ENCODE data around the gene MAP7D1. TPM values are rescaled to one million over a fixed set of nuclear protein-coding genes. Genes with fewer than 3 reads are reported as not detected.

Gene MAP7D1
- total RNA-seq, 1 donor from 2014 or later, result 103 TPM

DNA sequence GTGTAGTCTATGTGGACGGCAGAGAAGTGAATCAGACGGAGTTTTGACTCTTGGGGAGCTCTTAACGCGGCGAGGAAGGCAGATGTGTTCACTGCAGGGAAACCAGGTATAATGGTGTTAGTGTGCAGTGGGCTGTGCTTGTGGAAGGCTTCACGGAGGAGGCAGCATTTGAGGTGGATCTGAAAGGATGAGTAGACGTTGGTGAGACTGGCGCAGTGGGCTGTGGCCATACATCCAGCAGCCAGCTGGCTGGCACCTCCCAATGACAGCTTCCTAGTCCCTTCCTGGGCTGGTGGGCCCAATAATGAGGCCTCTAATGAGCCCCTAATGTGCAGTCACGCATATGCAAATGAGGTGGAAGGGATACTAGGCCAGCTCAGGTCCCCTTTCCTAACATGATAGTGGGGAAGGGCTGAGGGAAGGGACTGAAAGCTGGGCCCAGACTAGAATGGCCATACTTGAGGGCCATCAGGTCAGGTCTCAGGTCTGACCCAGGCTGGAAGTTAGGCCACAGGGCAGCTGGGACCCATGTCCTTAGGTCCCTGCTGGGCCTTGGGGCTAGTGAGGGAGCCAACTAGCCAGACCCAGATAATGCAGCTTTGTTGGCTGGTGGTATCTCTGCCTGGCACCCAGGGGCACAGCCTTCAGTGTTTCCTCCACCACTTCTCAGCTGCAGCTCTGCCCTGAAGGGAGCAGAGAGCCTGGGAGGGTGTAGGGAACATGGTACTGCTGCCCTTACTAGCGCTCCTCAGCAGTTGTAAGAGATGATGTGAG, 3.8 kb downstream of the MAP7D1 start:
- TF ChIP-seq, protein P1, sequence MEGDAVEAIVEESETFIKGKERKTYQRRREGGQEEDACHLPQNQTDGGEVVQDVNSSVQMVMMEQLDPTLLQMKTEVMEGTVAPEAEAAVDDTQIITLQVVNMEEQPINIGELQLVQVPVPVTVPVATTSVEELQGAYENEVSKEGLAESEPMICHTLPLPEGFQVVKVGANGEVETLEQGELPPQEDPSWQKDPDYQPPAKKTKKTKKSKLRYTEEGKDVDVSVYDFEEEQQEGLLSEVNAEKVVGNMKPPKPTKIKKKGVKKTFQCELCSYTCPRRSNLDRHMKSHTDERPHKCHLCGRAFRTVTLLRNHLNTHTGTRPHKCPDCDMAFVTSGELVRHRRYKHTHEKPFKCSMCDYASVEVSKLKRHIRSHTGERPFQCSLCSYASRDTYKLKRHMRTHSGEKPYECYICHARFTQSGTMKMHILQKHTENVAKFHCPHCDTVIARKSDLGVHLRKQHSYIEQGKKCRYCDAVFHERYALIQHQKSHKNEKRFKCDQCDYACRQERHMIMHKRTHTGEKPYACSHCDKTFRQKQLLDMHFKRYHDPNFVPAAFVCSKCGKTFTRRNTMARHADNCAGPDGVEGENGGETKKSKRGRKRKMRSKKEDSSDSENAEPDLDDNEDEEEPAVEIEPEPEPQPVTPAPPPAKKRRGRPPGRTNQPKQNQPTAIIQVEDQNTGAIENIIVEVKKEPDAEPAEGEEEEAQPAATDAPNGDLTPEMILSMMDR (IDR thresholded peaks at IDR 0.05; ENCODE audit: unreplicated experiment), result no peak
- H3K4me1 Mint-ChIP-seq, result peaks cover 59% of the 10 kb centered on the region
- no peak overlapping the region for H3K4me3 Mint-ChIP-seq
- H3K27me3 Mint-ChIP-seq (ENCODE audit: low read depth), result no peaks in the 10 kb centered on the region
- no peaks in the 10 kb centered on the region for H3K9me3 Mint-ChIP-seq
- H3K36me3 Mint-ChIP-seq, result peaks cover 4% of the 10 kb centered on the region
- DNase-seq (ENCODE audit: low spot score in 2 of 2, unreplicated experiment in 2 of 2), result no peak
- H3K27ac Mint-ChIP-seq, result peak overlapping the region; percentile 98

DNA sequence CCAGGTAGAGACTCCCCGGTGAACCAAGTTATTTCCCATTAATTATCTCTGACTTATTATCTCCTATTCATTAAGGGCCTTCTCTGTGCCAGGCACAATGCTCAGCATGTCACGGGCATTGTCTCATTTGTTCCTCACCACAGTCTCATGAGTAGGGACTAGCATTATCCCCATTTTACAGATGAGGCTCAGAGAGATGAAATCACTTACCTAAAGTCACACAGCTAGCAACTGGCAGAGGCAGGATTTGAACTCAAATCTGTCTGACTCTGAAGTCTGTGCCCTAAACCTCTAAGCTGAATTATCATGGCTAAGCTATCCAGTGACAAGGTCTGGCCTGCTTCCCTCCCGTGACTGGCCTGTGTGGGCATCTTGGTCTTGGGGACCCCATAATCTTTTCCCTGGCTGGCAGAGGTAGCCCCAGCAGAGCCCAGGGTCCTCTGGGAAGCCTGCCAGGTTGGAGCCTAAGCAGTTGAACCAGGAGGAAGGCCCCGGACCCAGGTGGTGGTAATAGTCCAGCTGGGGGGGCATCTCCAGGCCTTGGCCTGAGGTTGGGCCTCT, 4.5 kb downstream of the MAP7D1 start:
- H3K36me3 Mint-ChIP-seq, result peaks cover 4% of the 10 kb centered on the region
- TF ChIP-seq, protein P1 (IDR thresholded peaks at IDR 0.05; ENCODE audit: unreplicated experiment), result no peak
- H3K27ac Mint-ChIP-seq, result peak overlapping the region; percentile 98
- H3K4me1 Mint-ChIP-seq, result peaks cover 52% of the 10 kb centered on the region
- no peak for DNase-seq (ENCODE audit: low spot score in 2 of 2, unreplicated experiment in 2 of 2)
- no peaks in the 10 kb centered on the region for H3K9me3 Mint-ChIP-seq
- H3K27me3 Mint-ChIP-seq (ENCODE audit: low read depth), result no peaks in the 10 kb centered on the region
- H3K4me3 Mint-ChIP-seq, result peak overlapping the region; percentile 62

DNA sequence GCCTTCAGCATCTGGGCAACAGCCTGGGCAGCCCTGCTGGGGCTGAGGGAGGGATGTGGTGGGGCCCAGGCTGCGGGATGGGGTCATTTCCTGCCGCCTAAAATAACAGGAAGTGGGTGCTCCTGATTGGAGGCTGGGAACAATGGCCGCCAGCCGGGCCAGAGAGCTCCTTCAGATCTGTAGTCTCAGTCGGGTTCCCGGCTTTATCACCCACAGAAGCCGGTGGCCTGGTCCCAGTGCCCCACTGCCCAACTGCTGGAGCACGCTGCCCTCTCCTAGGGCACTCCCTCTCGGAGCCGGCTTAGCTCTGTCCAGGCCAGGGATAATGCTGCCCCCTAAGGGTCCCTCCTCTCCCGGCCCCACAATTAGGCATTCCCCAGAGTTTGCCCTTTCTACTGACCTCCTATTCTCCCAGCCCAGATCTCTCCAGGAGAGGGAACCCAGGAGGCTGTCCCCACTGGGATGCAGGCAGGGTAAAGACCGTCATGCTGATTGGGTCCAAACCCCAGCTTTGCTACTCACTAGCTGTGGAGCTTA, 5.1 kb downstream of the MAP7D1 start:
- Mint-ChIP-seq H3K27ac (peak overlapping the region; percentile 98), H3K27me3 (ENCODE audit: low read depth) (no peaks in the 10 kb centered on the region), H3K4me1 (peaks cover 52% of the 10 kb centered on the region), H3K9me3 (no peaks in the 10 kb centered on the region), H3K4me3 (peak overlapping the region; percentile 62), H3K36me3 (peaks cover 4% of the 10 kb centered on the region)
- TF ChIP-seq, protein P1 (IDR thresholded peaks at IDR 0.05; ENCODE audit: unreplicated experiment), result no peak
- no peak for DNase-seq (ENCODE audit: low spot score in 2 of 2, unreplicated experiment in 2 of 2)

DNA sequence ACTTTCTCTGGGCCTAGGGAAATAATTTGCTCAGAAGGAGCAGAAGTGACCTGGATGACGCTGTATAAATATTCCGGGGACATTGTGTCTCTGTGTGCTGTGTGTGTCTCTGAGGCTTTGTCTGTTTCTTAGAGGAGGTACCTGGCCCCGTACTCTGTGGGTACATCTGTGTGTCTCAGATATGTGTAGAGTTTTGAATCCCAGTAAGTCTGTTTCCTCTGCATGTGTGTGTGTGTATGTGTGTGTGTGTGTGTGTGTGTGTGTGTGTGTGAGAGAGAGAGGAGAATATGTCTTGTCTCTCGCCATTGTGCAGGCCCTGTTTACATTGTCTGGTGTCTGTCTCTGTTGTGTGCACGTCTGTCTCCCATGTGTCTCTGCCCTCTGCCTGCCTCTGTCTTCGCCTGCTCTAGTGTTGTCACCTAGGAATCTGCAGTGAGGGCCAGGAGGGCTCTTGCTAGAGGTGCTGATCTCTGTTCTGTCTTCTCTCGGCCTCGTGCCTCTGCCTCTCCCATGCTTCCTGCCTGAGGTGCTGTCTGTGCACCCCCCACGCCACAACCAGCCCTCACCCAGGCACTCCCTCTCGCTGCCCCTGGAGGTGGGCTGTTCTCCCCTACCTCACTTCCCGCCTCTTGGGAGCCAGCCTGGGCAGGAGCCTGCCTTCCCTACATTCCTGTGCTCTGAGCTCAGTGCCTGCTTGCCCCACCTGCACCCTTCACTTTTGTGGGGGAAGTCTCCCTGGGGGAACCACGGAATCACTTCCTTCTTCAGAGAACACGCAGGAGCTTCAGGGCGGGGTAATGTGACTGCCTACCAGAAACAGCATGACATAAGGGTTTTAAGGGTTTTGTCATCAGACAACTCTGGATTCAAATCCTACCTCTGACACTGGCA, 5.9 kb downstream of the MAP7D1 start:
- peaks cover 4% of the 10 kb centered on the region for H3K36me3 Mint-ChIP-seq
- peak overlapping the region; percentile 98 for H3K27ac Mint-ChIP-seq
- peak overlapping the region; percentile 62 for H3K4me3 Mint-ChIP-seq
- H3K27me3 Mint-ChIP-seq (ENCODE audit: low read depth), result no peaks in the 10 kb centered on the region
- TF ChIP-seq, protein P1 (IDR thresholded peaks at IDR 0.05; ENCODE audit: unreplicated experiment), result no peak
- no peaks in the 10 kb centered on the region for H3K9me3 Mint-ChIP-seq
- peak in 1 of 2 experiments; percentile 59 for DNase-seq (ENCODE audit: low spot score in 2 of 2, unreplicated experiment in 2 of 2)
- H3K4me1 Mint-ChIP-seq, result peaks cover 57% of the 10 kb centered on the region

DNA sequence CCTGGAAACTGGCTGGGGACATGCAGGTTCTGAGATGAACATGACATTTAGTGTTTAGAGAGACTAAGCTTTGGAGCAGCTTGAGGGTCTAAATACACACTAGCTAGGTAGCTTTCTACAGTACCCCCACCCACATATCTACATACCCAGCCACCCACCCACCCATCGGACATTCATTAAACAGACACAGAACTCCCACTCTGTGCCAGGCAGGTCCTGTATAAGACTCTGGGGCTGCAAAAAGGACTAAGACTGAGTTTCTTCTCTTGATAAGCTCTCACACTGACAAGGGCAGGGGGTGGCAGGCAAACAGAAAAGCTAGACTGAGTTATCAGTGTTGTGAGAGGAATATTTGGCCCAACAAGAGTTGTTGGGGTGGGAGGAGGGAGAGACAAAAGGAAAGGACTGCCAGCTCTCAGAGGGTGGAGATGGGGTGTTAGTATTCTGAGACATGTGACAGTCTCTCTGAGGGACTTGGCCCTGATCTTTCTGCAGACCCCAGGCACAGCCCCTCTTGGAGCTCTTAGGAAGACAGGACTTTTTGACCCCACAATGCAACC, 6.8 kb downstream of the MAP7D1 start:
- H3K9me3 Mint-ChIP-seq, result no peaks in the 10 kb centered on the region
- H3K4me1 Mint-ChIP-seq, result peaks cover 52% of the 10 kb centered on the region
- H3K27me3 Mint-ChIP-seq (ENCODE audit: low read depth), result no peaks in the 10 kb centered on the region

More for the DNA sequence above, 6.8 kb downstream of the MAP7D1 start:
- no peak for DNase-seq (ENCODE audit: low spot score in 2 of 2, unreplicated experiment in 2 of 2)
- H3K36me3 Mint-ChIP-seq, result peaks cover 4% of the 10 kb centered on the region
- peak overlapping the region; percentile 98 for H3K27ac Mint-ChIP-seq
- TF ChIP-seq, protein P1 (IDR thresholded peaks at IDR 0.05; ENCODE audit: unreplicated experiment), result no peak
- no peak overlapping the region for H3K4me3 Mint-ChIP-seq
